IPS DF 19.7 (cell line): ENCODE measurements around the gene ZNF490.
"Not testable (repeated sequence)": the region's sequence is repeated elsewhere in the genome, so short reads cannot be mapped to it uniquely, and the experiment has no call there.

Experiments
- DNase-seq: peaks from one replicate; pipeline ENCODE4 v3.0.0-alpha.2; 2013; ENCODE audit warnings: low read depth, low spot score

The ZNF490 gene

GRCh38 chr19:12610540-12611360 lies at the start of gene ZNF490, which contains the start of gene ZNF791:
ZNF490 (minus strand) TSS chr19:12610813; CDS start chr19:12610680, 133 bp downstream.
ZNF791 (plus strand) TSS chr19:12610920; CDS start chr19:12611080, 160 bp downstream.
- DNase-seq: peak; percentile 93

GRCh38 chr19:12657966-12658365 lies 47.4 kb upstream of the ZNF490 start:
- no peak for DNase-seq

- DNase-seq: no peak
Observed at GRCh38 chr19:12656899-12657571, 46.4 kb upstream of the ZNF490 start.

GRCh38 chr19:12655546-12655945 lies 44.9 kb upstream of the ZNF490 start:
- DNase-seq: no peak

- DNase-seq: no peak
Observed at GRCh38 chr19:12652219-12652618, 41.6 kb upstream of the ZNF490 start.

GRCh38 chr19:12649941-12650340 lies 39.3 kb upstream of the ZNF490 start:
- DNase-seq: no peak

- no peak for DNase-seq
Observed at GRCh38 chr19:12648088-12648487, 37.5 kb upstream of the ZNF490 start.

- no peak for DNase-seq
Observed at GRCh38 chr19:12647490-12648071, 37.0 kb upstream of the ZNF490 start.

- DNase-seq: no peak
Observed at GRCh38 chr19:12647047-12647446, 36.4 kb upstream of the ZNF490 start.

GRCh38 chr19:12646551-12646950 lies 35.9 kb upstream of the ZNF490 start:
- no peak for DNase-seq

GRCh38 chr19:12643716-12644115 lies 33.1 kb upstream of the ZNF490 start:
- DNase-seq: not testable (repeated sequence)

GRCh38 chr19:12642506-12642905 lies 31.9 kb upstream of the ZNF490 start:
- no peak for DNase-seq

- no peak for DNase-seq
Observed at GRCh38 chr19:12641456-12641855, 30.8 kb upstream of the ZNF490 start.

GRCh38 chr19:12639901-12640613 lies 29.4 kb upstream of the ZNF490 start:
- peak; percentile 57 for DNase-seq

GRCh38 chr19:12638611-12639182 lies 28.1 kb upstream of the ZNF490 start:
- DNase-seq: no peak

GRCh38 chr19:12636631-12637030 lies 26.0 kb upstream of the ZNF490 start:
- DNase-seq: no peak

- no peak for DNase-seq
Observed at GRCh38 chr19:12629215-12629614, 18.6 kb upstream of the ZNF490 start.

- no peak for DNase-seq
Observed at GRCh38 chr19:12628040-12629022, 17.7 kb upstream of the ZNF490 start.

GRCh38 chr19:12626958-12627357 lies 16.3 kb upstream of the ZNF490 start:
- no peak for DNase-seq

- no peak for DNase-seq
Observed at GRCh38 chr19:12623361-12624031, 12.9 kb upstream of the ZNF490 start.
